Measurements from ENCODE around the gene TRAK2. TPM values are rescaled to one million over a fixed set of nuclear protein-coding genes. Genes with fewer than 3 reads are reported as not detected.
"Not testable (repeated sequence)": the region's sequence is repeated elsewhere in the genome, so short reads cannot be mapped to it uniquely, and the experiment has no call there.

TRAK2 gene
- total RNA-seq, 3 donors from 2014 or later (not counting 1 experiment from before 2014, with no cell fraction given): 19.2 to 29.4 (median 26.2) TPM

- H3K4me1 ChIP-seq (ENCODE audit: control insufficient read depth, insufficient read depth, low read length): no peaks in the 10 kb centered on the region
These were observed 6.4 kb downstream of the TRAK2 start for GRCh38 chr2:201444746-201445465.

GRCh38 chr2:201441409-201441808 is 9.8 kb downstream of the TRAK2 start:
- no peaks in the 10 kb centered on the region for H3K27me3 ChIP-seq (ENCODE audit: control insufficient read depth, insufficient read depth, low read length)
- intact Hi-C loops (cut with micrococcal nuclease): no loop called here
- DNase-seq (no peak), ATAC-seq (no peak)
- 56% methylated on average over 7 of the region's 7 CpGs for WGBS (ENCODE audit: insufficient coverage)
- Mint-ChIP-seq H3K27me3 (ENCODE audit: low read depth in 2 of 2) (no peaks in the 10 kb centered on the region), H3K4me1 (peaks cover 14 to 17% of the 10 kb centered on the region in 2 donors), H3K9me3 (no peaks in the 10 kb centered on the region), H3K36me3 (no peaks in the 10 kb centered on the region), H3K27ac (no peak overlapping the region), H3K4me3 (no peak overlapping the region)
- peaks cover 2% of the 10 kb centered on the region for H3K36me3 ChIP-seq (ENCODE audit: control insufficient read depth, insufficient read depth, low read length)
- H3K4me3 ChIP-seq (ENCODE audit: low read length): no peak overlapping the region
- no peaks in the 10 kb centered on the region for H3K4me1 ChIP-seq (ENCODE audit: control insufficient read depth, insufficient read depth, low read length)
- TF ChIP-seq, protein P1, sequence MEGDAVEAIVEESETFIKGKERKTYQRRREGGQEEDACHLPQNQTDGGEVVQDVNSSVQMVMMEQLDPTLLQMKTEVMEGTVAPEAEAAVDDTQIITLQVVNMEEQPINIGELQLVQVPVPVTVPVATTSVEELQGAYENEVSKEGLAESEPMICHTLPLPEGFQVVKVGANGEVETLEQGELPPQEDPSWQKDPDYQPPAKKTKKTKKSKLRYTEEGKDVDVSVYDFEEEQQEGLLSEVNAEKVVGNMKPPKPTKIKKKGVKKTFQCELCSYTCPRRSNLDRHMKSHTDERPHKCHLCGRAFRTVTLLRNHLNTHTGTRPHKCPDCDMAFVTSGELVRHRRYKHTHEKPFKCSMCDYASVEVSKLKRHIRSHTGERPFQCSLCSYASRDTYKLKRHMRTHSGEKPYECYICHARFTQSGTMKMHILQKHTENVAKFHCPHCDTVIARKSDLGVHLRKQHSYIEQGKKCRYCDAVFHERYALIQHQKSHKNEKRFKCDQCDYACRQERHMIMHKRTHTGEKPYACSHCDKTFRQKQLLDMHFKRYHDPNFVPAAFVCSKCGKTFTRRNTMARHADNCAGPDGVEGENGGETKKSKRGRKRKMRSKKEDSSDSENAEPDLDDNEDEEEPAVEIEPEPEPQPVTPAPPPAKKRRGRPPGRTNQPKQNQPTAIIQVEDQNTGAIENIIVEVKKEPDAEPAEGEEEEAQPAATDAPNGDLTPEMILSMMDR (IDR thresholded peaks at IDR 0.05): no peak
- no peak overlapping the region for H3K27ac ChIP-seq (ENCODE audit: low read length)
- H3K9me3 ChIP-seq (ENCODE audit: control insufficient read depth, insufficient read depth, low read length): no peaks in the 10 kb centered on the region

More at GRCh38 chr2:201444746-201445465, 6.4 kb downstream of the TRAK2 start:
- H3K4me3 Mint-ChIP-seq: no peak overlapping the region
- no peak overlapping the region for H3K27ac Mint-ChIP-seq
- peaks cover 2% of the 10 kb centered on the region for H3K36me3 ChIP-seq (ENCODE audit: control insufficient read depth, insufficient read depth, low read length)
- intact Hi-C loops (cut with micrococcal nuclease): no loop called here
- H3K4me1 Mint-ChIP-seq: peaks cover 20 to 30% of the 10 kb centered on the region in 2 donors
- TF ChIP-seq, protein P1 (IDR thresholded peaks at IDR 0.05): no peak
- 100% methylated on average over 1 of the region's 3 CpGs for WGBS (ENCODE audit: insufficient coverage)
- H3K27me3 ChIP-seq (ENCODE audit: control insufficient read depth, insufficient read depth, low read length): no peaks in the 10 kb centered on the region
- H3K9me3 ChIP-seq (ENCODE audit: control insufficient read depth, insufficient read depth, low read length): no peaks in the 10 kb centered on the region
- ATAC-seq: no peak
- no peaks in the 10 kb centered on the region for H3K36me3 Mint-ChIP-seq
- H3K9me3 Mint-ChIP-seq: no peaks in the 10 kb centered on the region
- H3K27me3 Mint-ChIP-seq (ENCODE audit: low read depth in 2 of 2): no peaks in the 10 kb centered on the region
- H3K27ac ChIP-seq (ENCODE audit: low read length): no peak overlapping the region
- H3K4me3 ChIP-seq (ENCODE audit: low read length): no peak overlapping the region
- no peak for DNase-seq

- DNase-seq (no peak), ATAC-seq (no peak)
- no peaks in the 10 kb centered on the region for H3K27me3 ChIP-seq (ENCODE audit: control insufficient read depth, insufficient read depth, low read length)
- intact Hi-C loops (cut with micrococcal nuclease): no loop called here
- Mint-ChIP-seq H3K36me3 (no peaks in the 10 kb centered on the region), H3K27me3 (ENCODE audit: low read depth in 2 of 2) (no peaks in the 10 kb centered on the region), H3K9me3 (no peaks in the 10 kb centered on the region), H3K4me3 (no peak overlapping the region), H3K27ac (no peak overlapping the region), H3K4me1 (peaks cover 9 to 12% of the 10 kb centered on the region in 2 donors)
- no peak overlapping the region for H3K4me3 ChIP-seq (ENCODE audit: low read length)
- TF ChIP-seq, protein P1 (IDR thresholded peaks at IDR 0.05): no peak
- no peaks in the 10 kb centered on the region for H3K4me1 ChIP-seq (ENCODE audit: control insufficient read depth, insufficient read depth, low read length)
- H3K9me3 ChIP-seq (ENCODE audit: control insufficient read depth, insufficient read depth, low read length): no peaks in the 10 kb centered on the region
- 71% methylated on average over 1 of the region's 1 CpG for WGBS (ENCODE audit: insufficient coverage)
- peaks cover 2% of the 10 kb centered on the region for H3K36me3 ChIP-seq (ENCODE audit: control insufficient read depth, insufficient read depth, low read length)
- no peak overlapping the region for H3K27ac ChIP-seq (ENCODE audit: low read length)
These were observed 11.1 kb downstream of the TRAK2 start for GRCh38 chr2:201440182-201440581.

DNA sequence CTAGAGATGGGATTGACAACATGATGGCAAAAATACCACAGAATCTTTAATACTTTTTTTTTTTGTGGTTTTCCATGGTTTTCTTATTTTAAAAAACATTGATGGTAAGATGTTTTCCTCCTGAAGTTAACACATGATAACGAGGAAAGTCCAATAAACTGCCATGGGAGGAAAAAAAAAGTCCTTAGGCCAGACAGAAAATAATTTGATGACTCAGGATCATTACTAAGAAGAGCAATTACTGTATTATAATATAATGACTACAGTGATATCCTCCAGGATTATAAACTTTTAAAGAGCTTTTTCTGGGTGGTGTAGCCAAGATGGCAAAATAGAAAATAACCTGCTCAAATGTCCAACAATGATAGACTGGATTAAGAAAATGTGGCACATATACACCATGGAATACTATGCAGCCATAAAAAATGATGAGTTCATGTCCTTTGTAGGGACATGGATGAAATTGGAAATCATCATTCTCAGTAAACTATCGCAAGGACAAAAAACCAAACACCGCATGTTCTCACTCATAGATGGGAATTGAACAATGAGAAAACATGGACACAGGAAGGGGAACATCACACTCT is 11.8 kb downstream of the TRAK2 start:
- H3K9me3 ChIP-seq (ENCODE audit: control insufficient read depth, insufficient read depth, low read length); H3K36me3 Mint-ChIP-seq; H3K36me3 ChIP-seq (ENCODE audit: control insufficient read depth, insufficient read depth, low read length); intact Hi-C loops (cut with micrococcal nuclease); H3K27ac ChIP-seq (ENCODE audit: low read length); H3K9me3 Mint-ChIP-seq; H3K27ac Mint-ChIP-seq; H3K4me3 ChIP-seq (ENCODE audit: low read length); H3K27me3 Mint-ChIP-seq (ENCODE audit: low read depth in 2 of 2); ATAC-seq; H3K4me3 Mint-ChIP-seq; H3K4me1 ChIP-seq (ENCODE audit: control insufficient read depth, insufficient read depth, low read length); DNase-seq; H3K27me3 ChIP-seq (ENCODE audit: control insufficient read depth, insufficient read depth, low read length): not testable (repeated sequence)
- no CpG with 5 or more reads among the region's 3 CpGs for WGBS (ENCODE audit: insufficient coverage)
- H3K4me1 Mint-ChIP-seq: peaks cover 11 to 12% of the 10 kb centered on the region in 2 donors
